Neutrophil (primary cell): ENCODE results near the gene CROCC2.

Experiments used
- H3K27ac ChIP-seq: fragments of 200-600 bp; sonication (generic); 2 replicates; pipeline ENCODE4 v1.5.1; 2016; ENCODE audit warnings: mild to moderate bottlenecking, moderate library complexity
- H3K27me3 ChIP-seq: fragments of 200-600 bp; sonication (generic); 2 replicates; pipeline ENCODE4 v1.6.0; 2016; ENCODE audit warnings: mild to moderate bottlenecking
- H3K36me3 ChIP-seq: fragments of 200-600 bp; sonication (generic); 2 replicates; pipeline ENCODE4 v1.5.1; 2017
- H3K4me1 ChIP-seq, 2 experiments: fragments of 200-600 bp in 1 of 2; sonication (generic) in 1 of 2; 1 replicate in 1 of 2; 2 replicates in 1 of 2; pipeline versions ENCODE4 v1.5.1 to v1.6.1; 2013 to 2016; ENCODE audit warnings: low read depth in 1 of 2, low read length in 1 of 2, mild to moderate bottlenecking in 1 of 2, moderate library complexity in 1 of 2; ENCODE audit not compliant: control insufficient read depth in 1 of 2, insufficient read depth in 1 of 2
- H3K4me3 ChIP-seq, 2 experiments: fragments of 200-600 bp in 1 of 2; sonication (generic) in 1 of 2; 1 replicate in 1 of 2; 2 replicates in 1 of 2; pipeline ENCODE4 v1.5.1; 2013 to 2016; ENCODE audit warnings: low read depth in 1 of 2, low read length in 1 of 2, mild to moderate bottlenecking in 1 of 2, moderate library complexity in 1 of 2
- H3K9me3 ChIP-seq: fragments of 200-600 bp; sonication (generic); 2 replicates; pipeline ENCODE4 v1.5.1; 2016
- TF ChIP-seq, protein P1 (sequence below): fragments of 200-600 bp; sonication (generic); IDR thresholded peaks from 2 replicates; pipeline ENCODE4 v1.5.1; 2016; ENCODE audit warnings: antibody characterized with exemption

Gene CROCC2

DNA sequence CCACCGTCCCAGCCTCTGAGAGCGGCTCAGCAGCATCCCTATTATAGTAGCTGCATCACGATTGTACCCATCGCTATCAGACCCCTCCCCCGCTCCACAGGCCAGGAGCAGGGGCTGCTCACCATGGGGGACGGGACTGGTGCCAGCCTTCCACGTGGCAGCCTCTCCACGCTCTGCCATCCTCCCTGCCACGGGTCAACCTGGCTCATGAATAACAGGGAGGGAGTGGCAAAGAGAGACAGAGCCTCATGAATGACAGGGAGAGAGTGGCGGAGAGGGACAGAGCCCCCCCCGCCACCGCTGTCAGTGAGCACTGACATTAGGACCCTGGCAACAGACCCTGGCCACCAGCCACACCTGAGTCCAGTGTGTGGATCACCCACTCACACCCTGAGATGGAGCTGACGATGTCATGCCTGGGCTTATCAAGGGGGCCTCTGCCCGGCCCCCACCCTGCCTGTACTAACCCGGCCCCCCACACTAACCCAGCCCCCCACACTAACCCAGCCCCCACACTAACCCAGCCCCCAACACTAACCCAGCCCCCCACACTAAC lies 16.9 kb downstream of the CROCC2 start:
- TF ChIP-seq, protein P1, sequence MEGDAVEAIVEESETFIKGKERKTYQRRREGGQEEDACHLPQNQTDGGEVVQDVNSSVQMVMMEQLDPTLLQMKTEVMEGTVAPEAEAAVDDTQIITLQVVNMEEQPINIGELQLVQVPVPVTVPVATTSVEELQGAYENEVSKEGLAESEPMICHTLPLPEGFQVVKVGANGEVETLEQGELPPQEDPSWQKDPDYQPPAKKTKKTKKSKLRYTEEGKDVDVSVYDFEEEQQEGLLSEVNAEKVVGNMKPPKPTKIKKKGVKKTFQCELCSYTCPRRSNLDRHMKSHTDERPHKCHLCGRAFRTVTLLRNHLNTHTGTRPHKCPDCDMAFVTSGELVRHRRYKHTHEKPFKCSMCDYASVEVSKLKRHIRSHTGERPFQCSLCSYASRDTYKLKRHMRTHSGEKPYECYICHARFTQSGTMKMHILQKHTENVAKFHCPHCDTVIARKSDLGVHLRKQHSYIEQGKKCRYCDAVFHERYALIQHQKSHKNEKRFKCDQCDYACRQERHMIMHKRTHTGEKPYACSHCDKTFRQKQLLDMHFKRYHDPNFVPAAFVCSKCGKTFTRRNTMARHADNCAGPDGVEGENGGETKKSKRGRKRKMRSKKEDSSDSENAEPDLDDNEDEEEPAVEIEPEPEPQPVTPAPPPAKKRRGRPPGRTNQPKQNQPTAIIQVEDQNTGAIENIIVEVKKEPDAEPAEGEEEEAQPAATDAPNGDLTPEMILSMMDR: no peak
- Histone ChIP-seq H3K9me3 (no peaks in the 10 kb centered on the region), H3K27ac (no peak overlapping the region), H3K4me1 (no peaks in the 10 kb centered on the region), H3K36me3 (no peaks in the 10 kb centered on the region), H3K27me3 (no peaks in the 10 kb centered on the region), H3K4me3 (no peak overlapping the region)

DNA sequence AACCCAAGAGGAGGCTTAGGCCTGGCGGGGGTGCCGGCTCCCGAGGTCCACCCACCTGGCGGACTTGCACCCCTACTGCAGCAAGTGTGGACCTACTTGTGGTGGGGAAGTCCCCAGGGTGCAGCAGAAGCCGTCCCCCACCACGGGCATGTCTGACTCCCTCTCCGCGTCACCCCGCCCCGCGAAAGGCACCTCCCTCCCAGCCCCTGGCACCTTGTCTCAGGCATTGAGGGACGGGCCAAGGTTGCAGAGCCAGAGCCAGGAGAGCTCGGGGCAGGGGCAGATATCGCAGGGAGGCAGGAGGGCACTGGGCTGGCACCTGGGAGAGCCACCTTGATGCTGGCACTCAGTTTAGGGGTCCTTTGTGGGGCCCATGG lies 19.0 kb downstream of the CROCC2 start:
- Histone ChIP-seq H3K27me3 (no peaks in the 10 kb centered on the region), H3K36me3 (no peaks in the 10 kb centered on the region), H3K4me1 (no peaks in the 10 kb centered on the region), H3K27ac (no peak overlapping the region), H3K9me3 (no peaks in the 10 kb centered on the region), H3K4me3 (no peak overlapping the region)
- TF ChIP-seq, protein P1: no peak

DNA sequence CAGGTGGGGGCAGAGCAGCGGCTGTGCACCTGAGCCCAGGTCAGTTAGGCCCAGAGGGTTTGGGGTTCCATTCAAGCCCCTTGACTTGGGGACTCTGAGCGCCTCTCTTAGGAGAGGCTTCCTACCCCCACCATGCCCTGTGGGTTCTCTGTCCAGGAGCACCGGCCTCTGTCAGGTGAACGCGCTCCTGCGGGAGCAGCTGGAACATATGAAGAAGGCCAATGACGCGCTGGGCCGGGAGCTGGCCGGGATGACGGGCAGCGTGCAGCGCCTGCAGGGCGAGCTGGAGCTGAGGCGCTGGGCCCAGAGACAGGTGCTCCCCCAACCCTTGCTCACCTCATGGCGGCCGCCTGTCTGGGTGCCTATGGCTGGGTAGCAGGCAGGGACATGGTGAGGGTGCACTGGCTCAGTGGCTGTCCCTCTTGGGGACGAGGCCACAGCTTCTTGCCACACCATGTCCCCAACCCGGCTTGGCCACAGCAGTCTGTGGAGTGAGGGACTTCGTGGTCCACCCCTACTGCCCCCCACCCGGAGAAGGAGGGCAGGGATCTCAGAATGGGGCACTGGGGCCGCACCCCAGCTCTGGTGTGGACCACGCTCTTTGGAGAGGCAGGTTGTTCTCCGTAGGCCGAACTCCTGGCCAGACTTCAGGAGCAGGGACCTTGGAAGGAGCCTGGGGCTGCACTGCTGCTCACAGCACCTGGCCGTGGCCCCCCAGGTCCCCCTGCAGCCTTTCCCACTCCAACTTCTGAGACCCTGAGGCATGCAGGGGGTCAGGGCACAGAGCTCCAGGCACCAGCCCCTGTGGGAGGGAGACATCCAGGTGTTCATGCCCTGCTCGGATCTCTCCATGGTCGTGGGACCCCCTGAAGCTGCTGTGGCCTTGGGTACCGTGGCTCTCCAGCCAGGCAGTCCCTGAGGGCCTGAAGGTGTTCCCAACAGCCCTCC lies 19.7 kb downstream of the CROCC2 start:
- Histone ChIP-seq H3K27me3 (no peaks in the 10 kb centered on the region), H3K4me1 (no peaks in the 10 kb centered on the region), H3K27ac (no peak overlapping the region), H3K9me3 (no peaks in the 10 kb centered on the region), H3K36me3 (no peaks in the 10 kb centered on the region), H3K4me3 (no peak overlapping the region)
- TF ChIP-seq, protein P1: no peak

DNA sequence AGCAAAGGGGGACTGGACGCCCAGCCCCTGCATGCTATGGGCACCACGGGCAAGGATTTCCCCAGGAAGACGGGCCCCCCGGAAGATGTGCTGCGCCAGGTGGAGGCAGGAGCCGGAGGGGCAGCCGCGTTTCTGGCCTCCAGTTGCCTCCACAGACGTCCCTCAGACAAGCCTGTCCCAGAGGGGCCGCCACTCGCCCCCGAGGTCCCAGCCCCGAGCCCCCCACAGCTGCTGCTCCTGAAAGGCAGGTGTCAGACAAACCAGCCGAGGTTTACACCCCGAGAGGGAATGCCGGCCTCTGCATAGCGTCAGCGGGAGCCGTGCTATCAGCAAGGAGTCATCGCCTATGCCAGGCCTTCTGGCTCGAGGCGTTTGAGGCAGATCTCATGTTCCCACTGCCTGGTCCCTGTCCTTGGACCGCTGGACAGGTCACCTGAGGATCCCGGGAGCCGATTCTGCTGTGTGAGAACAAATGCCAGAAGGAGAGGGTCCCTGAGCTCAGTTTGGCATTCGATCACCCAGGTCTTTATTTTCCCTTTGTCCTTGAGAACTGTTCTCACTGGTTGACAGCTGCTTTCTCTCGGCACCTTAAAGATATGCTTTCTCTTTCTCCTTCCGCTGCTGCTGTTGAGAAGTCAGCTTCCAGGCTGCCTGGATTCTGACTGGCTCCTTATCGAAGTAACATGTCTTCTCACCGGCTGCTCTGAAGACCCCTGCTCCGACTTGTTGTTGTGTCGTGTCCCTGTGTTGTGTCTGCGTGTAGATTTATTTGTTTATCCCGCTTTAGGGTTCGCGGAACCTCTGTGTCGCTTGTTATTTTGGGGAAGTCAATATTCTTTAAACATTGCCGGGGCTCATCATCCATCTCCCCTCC lies 20.6 kb downstream of the CROCC2 start:
- Histone ChIP-seq H3K27me3 (no peaks in the 10 kb centered on the region), H3K4me3 (no peak overlapping the region), H3K36me3 (no peaks in the 10 kb centered on the region), H3K27ac (no peak overlapping the region), H3K4me1 (no peaks in the 10 kb centered on the region), H3K9me3 (no peaks in the 10 kb centered on the region)
- TF ChIP-seq, protein P1: no peak

DNA sequence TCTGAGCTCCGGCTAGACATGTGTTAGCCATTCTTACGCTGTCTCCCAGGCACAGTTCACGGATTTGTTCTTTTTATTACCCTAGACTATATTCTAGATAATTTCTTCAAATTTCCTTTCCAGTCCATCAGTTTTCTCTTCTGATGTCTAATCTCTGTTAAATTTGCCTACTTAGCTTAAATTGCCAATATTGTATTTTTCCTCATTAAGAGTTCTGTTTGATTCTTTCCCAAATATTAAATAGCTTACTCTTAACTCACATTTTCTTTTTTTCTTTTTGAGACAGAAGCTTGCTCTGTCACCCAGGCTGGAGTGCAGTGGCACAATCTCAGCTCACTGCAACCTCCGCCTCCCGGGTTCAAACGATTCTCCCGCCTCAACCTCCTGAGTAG lies 21.2 kb downstream of the CROCC2 start:
- TF ChIP-seq, protein P1: no peak
- Histone ChIP-seq H3K27ac (no peak overlapping the region), H3K9me3 (no peaks in the 10 kb centered on the region), H3K27me3 (no peaks in the 10 kb centered on the region), H3K36me3 (no peaks in the 10 kb centered on the region), H3K4me3 (no peak overlapping the region), H3K4me1 (no peaks in the 10 kb centered on the region)
